ENCODE results near the gene PLCB3.

Gene PLCB3

GRCh38 chr11:64252003-64252872, 908 bp downstream of the PLCB3 start:
- DNase-seq: no peak

- no peak for DNase-seq
Measured at GRCh38 chr11:64253043-64253442, 1.7 kb downstream of the PLCB3 start.

- DNase-seq: peak in 1 of 2 experiments; percentile 37
Measured at GRCh38 chr11:64253481-64253880, 2.2 kb downstream of the PLCB3 start.

GRCh38 chr11:64254326-64254725, 3.0 kb downstream of the PLCB3 start:
- DNase-seq: no peak

- no peak for DNase-seq
Measured at GRCh38 chr11:64255135-64256128, 4.1 kb downstream of the PLCB3 start.

- no peak for DNase-seq
Measured at GRCh38 chr11:64256300-64256699, 5.0 kb downstream of the PLCB3 start.

GRCh38 chr11:64258356-64258755, 7.0 kb downstream of the PLCB3 start:
- no peak for DNase-seq

GRCh38 chr11:64258946-64259532, 7.7 kb downstream of the PLCB3 start:
- DNase-seq: no peak

GRCh38 chr11:64259533-64260067, 8.3 kb downstream of the PLCB3 start:
- no peak for DNase-seq

- no peak for DNase-seq
Measured at GRCh38 chr11:64260147-64260708, 8.9 kb downstream of the PLCB3 start.

- DNase-seq: no peak
Measured at GRCh38 chr11:64261556-64262080, 10.3 kb downstream of the PLCB3 start.

GRCh38 chr11:64262271-64263002, 11.1 kb downstream of the PLCB3 start:
- no peak for DNase-seq

GRCh38 chr11:64263021-64263946, 12.0 kb downstream of the PLCB3 start:
- no peak for DNase-seq

GRCh38 chr11:64263947-64264317, 12.6 kb downstream of the PLCB3 start:
- DNase-seq: no peak

- no peak for DNase-seq
Measured at GRCh38 chr11:64264371-64264852, 13.1 kb downstream of the PLCB3 start.

- no peak for DNase-seq
Measured at GRCh38 chr11:64265176-64266160, 14.1 kb downstream of the PLCB3 start.

- no peak for DNase-seq
Measured at GRCh38 chr11:64266339-64266738, 15.0 kb downstream of the PLCB3 start.

- no peak for DNase-seq
Measured at GRCh38 chr11:64267207-64267945, 16.0 kb downstream of the PLCB3 start.
